Renal pelvis (tissue), 4 donors: ENCODE data around the gene DDX24. TPM values are rescaled to one million over a fixed set of nuclear protein-coding genes. Genes with fewer than 3 reads are reported as not detected.

Experiments used
- DNase-seq: peaks from one replicate; pipeline ENCODE4 v3.0.0-alpha.2; 2013
- polyA plus RNA-seq, 3 donors: library from polyadenylated mRNA; unstranded; fragments of 120-200 nt; gene quantifications; one replicate each; pipeline ENCODE4 v1.2.1, GENCODE V29; 2013; ENCODE audit not compliant: insufficient read length in 3 of 3

The DDX24 gene
- polyA plus RNA-seq, 3 donors, result 143 to 172 (median 170) TPM

- no peak for DNase-seq
Observed at GRCh38 chr14:94036313-94037167, 44.5 kb downstream of the DDX24 start.

- no peak for DNase-seq
Observed at GRCh38 chr14:94034886-94035285, 46.1 kb downstream of the DDX24 start.

DNA sequence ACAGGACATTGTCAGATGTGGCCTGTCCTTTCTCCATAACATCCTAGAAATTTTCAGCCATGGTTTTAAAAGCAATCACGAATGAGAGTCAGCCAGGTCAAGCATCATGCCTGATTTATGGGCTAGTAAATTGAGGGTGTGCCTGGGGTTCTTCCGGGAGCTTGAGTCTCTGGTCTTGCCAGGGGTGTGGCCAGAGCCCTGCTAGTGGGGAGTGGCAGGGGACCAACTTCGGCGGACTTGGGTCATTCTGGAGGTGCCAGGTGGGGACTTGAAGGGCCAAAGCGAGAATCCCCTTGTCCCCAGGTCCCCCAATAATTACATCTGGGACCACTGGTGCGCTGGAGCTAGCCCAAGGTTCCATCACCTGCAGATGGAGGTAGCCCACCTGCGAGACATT lies 49.1 kb downstream of the DDX24 start:
- no peak for DNase-seq

- DNase-seq, result no peak
Observed at GRCh38 chr14:94031161-94031882, 49.7 kb downstream of the DDX24 start.

GRCh38 chr14:94030571-94030970 lies 50.4 kb downstream of the DDX24 start:
- DNase-seq, result no peak

GRCh38 chr14:94029671-94030203 lies 51.3 kb downstream of the DDX24 start:
- no peak for DNase-seq

- no peak for DNase-seq
Observed at GRCh38 chr14:94029265-94029664, 51.7 kb downstream of the DDX24 start.

DNA sequence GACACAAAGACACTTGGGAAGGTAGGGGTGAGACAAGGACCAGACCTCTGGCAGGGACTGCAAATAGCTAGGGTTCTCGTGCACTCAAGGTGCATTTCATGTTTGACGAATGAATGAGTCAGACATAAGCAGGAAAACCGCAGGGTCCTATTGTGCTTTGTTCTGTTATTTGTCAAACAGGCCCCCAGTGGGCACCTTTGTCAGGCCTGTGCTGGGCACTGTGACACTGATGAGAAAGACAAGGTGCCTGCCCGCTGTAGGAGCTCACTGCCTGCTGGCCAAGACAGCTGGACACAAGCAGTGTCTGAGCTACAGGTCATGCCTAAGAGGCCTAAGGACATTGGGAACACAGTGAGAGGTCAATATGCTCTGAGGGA lies 52.6 kb downstream of the DDX24 start:
- DNase-seq, result no peak

- DNase-seq, result no peak
Observed at GRCh38 chr14:94027566-94028449, 53.2 kb downstream of the DDX24 start.

DNA sequence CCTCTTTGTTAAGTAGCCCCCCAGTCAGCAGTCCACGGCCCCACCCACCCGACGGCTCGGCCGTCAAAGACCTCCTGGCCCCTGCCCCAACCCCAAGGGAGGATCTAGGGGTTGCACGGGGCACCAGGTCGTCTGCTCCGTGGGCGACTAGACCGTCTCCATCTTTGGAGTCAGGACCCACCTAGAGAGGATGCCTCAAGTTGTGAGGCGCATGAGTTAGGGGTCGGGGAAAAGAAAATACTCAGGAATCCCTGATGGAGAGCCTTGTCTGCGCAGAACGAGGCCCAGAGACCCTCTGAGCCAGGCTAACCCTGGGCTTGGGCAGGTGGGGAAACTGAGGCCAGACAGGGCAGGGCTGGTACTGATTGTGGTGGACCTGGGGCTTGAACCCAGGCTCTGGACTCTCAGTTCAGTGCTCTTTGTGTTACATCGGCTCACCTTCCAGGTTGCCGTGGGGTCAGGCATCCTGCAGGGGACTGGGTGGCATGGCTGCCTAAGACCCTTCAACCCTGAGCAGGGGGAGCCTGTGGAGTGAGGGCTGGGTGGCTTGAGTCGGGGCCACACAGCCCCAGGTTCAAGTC lies 54.0 kb downstream of the DDX24 start:
- no peak for DNase-seq

GRCh38 chr14:94026173-94026888 lies 54.7 kb downstream of the DDX24 start, which contains the start of gene OTUB2:
OTUB2 (plus strand) TSS chr14:94026340; CDS start chr14:94026538, 198 bp downstream.
- DNase-seq, result peak; percentile 99

DNA sequence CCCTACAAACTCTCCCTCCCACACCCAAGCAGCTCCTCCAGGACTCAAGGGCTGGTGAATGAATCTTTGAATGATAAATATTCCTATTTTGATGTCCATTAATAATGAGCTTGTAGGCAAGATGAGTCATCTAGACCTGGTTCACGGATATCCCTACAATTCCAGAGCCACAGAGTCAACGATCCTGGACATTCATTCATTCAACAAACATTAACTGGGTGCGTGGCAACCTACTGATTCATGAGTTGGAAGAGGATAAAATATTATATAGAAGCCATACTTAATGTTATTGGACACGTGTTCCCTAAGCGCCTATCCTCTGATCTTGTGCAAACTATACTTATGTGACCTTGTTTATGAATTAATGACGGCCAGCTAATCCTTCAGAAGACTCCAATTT lies 55.3 kb downstream of the DDX24 start:
- no peak for DNase-seq

DNA sequence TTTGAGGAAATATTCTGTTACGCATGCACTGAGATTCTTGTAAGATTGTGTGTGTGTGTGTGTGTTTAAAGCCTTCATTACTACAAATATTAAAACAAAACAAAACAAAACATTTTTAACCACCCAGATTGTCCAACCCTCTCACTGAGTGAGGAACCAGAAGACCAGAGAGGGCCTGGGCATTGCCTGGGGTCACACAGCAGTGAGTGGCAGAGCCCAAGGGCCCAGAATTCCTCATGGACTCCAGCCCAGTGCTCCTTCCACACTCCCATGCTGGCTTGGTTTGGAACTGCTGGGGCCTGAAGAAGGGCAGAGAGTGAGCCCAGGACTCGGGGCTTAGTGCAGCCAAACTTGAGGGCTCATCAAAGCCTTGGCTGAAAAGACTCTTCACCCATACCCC lies 56.5 kb downstream of the DDX24 start:
- DNase-seq, result no peak

DNA sequence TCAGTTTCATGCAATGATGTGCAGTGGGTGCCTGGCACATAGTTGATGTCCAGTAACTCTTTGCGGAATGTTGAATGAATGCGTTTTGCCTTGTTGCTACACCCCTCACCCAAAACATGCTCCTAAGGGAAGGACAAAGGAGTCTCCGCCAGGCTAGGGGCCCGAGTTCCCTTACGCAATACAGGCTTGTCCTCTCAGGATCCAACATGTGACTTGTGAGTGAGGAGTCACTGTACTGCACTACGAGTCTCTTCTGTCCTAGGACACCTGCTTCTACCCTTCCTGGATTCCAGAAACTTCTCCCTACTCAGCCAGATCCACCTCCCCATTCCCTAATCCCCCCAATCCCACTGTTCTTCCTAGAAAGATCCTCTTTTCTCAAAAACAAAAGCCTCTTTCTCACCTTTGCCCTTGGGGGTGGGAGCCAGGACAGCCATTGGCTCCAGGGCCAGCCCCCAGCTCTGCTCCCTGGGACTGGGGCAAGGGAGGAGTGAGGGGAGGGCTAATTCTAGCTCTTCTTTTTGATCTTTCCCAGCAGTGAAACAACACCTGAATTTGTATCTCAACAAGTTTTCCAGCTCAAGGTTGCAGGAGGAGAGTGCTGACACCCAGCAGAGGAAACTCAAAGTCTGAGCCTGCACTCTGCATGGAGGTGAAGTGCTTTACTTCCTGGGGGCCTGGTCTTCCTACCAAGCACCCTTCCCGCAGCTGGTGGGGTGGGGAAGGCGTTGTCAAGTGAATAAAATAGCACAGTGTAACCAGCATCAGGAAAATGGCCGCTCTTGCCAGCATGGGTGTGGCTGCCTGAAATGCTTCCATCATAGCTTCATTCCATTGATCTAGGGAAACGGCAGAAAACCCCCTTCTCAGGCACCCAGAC lies 58.2 kb downstream of the DDX24 start:
- no peak for DNase-seq

DNA sequence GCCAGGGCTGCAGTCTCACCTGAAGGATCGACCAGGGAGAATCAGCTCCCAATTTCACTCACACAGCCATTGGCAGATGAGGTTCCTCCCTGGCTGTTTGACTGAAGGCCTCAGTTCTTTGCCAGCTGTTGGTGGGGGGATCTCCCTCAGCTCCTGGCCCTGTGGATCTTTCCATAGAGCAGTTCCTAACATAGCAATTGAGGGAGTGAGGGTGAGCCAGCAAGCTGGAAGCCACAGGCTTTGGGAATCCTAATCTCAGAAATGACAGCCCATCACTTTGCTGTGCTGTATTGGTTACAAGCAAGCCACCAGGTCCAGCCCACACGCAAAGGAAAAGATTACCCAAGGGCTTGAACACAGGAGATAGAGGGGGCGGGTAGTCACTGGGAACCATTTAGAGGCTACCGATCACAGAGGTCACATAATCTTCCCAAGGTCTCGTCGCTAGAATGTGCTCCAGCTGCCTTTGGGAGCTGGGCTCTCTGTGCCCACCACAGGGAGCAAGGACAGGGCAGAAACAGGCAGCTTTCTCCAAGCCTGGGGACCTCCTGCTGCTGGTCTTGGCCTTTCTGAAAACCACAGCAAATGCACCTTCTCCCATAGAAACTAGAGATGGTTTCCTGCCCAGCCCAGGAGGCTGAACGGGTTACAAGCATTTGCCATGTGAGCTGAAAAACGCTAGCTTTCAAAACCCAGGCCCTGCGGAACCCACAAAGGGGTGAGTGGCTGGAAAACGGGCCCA lies 59.4 kb downstream of the DDX24 start:
- no peak for DNase-seq

DNA sequence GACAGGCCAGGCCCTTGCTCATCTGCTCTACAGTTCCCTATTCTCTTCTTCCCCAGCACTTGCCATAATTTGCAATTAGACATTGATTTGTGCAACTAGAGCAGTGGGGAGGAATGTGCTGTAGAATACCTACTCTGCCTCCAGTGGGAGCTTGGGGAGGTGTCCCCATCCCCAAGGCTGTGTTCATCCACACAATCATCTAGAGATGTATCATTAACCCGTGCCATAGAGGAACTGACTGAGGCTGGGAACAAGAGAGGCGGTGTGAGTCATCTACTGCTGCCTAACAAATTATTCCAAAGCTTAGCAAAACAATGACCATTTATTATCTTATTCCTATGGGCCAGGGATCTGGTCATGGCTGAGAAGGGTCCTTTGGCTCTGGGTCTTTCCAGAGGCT lies 60.0 kb downstream of the DDX24 start:
- DNase-seq, result no peak

- DNase-seq, result no peak
Observed at GRCh38 chr14:94020267-94020666, 60.7 kb downstream of the DDX24 start.

DNA sequence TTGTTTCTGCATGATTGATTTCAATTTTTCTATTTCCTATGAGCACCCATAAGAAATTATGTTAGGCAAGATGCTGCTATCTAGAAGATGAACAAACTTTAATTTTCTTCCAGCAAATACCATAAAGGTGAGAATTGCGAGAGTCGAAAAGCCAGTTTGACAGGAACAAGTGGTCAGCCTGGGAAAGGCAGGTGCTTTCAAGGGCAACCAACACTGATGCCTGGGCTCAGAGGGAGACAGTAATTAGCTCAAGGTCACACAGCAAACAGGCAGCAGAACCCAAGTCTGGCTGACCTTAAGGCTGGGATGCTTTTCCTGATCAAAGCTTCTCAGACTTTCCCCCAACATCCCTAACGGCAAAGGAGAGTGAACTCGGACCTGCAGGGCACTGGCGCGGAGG lies 61.7 kb downstream of the DDX24 start:
- no peak for DNase-seq

DNA sequence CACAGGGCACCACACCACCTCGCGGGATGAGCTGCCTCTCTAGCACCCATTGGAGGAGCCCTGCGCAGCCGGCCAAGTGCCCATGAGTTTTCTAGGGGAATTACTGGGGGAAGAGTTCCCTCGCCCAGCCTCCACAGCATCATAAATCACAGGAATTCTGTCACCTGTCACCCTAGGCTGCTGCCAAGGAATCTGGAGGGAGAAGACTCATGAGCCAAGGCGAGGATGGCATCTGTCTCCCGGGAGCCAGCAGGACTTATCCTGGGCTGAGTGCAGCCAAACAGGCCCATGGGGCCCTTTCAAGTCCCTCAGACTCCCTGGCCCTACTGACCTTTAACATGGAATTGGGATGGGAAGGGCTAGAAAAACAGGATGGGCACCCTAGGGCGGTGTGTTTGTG lies 62.7 kb downstream of the DDX24 start:
- DNase-seq, result no peak
